GM21367 (cell line): ENCODE results near the gene ALDH3A1.

Experiments
- ATAC-seq: cut with Tn5 transposase; IDR thresholded peaks from one replicate; pipeline ENCODE4 v1.9.1; 2021; ENCODE audit not compliant: unreplicated experiment

ALDH3A1 gene

DNA sequence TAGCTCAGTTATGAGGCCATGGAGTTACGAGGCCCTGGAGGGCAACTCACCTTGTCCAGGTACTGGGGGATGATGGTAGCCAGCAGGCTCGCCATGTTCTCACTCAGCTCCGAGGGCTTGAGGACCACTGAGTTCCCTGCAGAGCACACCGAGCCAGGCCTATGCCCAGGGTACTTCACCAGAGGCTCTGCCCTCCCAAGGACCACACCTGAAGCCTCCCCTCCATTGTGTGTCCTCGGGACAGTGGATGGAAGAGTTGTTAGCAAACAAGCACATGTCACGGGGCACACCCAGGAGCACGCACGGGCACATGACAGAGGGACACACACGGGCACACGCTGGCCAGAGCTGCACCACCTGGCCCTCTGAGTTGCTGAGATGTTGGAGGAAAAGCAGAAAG is 5.6 kb downstream of the ALDH3A1 start:
- no peak for ATAC-seq

DNA sequence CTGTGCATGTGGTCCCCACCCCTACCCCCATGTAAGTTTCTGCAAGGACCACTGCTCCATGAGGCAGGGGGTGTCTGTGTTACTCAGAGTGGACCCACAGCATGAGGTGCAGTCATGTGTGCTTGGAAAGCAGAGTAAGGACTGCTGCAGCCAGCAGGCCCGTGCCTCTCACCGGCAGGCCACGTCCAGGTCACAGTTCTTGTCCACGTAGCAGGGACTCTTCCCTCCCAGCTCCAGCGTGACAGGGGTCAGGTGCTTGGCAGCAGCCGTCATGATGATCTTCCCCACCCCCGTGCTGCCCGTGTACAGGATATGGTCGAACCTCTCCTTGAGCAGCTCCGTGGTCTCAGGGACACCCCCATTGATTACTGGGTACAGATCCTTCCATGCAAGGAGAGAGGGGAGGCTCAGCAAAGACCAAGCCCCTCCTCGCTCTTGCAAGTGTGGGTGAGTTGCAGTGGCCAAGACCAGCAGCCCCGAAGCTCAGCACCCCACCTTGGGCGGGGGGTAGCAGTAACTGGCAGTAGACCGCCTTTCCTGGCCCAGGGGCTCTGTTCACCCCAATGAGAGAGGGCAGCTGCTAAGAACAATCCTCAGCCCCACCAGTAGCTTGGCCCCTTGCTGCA is 6.2 kb downstream of the ALDH3A1 start:
- ATAC-seq, result no peak

DNA sequence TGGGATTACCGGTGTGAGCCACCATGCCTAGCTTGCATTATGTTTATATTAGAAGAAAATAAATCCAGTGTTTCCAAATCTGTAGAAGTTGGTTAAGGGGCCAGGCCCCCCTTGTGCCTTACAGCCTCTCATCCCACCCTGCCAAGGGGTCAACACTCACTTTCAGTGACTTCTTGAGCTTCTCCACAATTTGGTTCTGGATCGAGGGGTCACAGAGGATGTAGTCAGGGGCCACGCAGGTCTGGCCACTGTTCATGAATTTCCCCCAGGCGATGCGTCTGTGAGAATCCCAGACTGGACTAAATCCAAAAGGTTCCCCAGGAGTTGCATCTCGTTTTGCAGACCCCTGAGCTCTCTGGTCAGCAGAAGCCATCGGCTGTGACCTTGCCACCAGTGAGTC is 7.2 kb downstream of the ALDH3A1 start:
- ATAC-seq, result no peak

DNA sequence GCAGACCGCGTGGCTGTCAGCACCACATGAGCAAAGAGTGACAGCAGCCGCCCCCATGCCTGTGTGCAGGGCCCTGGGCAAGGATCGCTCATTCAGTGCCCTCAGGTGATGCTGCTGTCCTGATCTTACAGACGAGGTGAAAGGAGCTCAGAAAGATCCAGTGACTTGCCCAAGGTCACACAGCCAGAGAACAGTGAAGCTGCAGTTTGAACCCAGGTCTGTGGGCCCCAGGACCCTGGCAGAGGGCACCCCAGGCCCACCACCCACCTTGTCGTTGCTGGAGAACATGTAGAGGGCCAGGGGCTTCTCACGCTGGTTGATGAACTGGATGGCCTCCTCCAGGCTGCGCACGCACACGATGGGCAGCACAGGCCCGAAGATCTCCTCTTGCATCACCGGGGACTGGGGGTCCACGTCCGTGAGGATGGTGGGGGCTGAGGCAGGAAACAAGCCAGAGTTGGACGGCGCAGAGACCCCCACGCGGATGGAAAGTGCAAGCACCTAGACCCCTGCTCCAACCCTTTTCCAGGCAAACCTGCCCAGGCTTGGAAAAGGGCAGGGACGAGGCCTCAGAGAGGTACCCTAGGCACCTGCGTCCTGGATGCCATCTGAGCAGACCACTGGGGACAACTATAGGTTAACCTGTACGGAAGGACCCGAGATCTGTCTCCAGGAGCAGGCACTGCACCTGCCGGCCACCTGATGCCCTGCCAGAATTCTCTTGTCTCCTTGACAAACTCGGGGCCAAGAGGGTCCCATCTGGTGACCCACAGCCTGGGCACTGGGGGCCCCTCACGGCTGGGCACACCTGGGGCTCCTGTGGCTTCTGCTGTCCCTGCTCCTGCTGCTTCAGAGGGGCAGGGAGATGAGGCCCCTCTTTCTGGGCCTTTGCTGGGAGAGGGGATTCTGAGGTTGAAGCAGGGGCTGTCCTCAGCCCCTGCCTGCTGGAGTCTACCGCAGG is 8.6 kb downstream of the ALDH3A1 start:
- no peak for ATAC-seq

DNA sequence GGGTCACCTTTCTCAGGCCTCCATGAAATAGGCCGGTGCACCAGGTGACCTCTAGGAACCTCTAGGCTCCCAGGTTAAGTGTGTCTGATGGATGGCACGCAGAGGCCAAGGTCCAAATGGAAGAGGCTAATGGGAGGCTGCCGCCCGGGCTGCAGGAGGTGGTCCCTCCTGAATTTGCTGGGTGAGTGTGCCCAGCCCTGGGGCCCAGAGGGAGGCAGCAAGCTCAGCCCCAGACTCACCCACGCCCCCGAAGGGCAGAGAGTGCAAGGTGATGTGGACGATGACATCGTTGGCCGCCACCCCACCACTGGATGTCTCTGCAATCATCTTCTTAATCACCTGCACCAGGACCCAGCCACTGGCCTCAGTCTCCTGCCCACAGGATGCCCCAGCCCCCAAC is 9.3 kb downstream of the ALDH3A1 start:
- no peak for ATAC-seq

DNA sequence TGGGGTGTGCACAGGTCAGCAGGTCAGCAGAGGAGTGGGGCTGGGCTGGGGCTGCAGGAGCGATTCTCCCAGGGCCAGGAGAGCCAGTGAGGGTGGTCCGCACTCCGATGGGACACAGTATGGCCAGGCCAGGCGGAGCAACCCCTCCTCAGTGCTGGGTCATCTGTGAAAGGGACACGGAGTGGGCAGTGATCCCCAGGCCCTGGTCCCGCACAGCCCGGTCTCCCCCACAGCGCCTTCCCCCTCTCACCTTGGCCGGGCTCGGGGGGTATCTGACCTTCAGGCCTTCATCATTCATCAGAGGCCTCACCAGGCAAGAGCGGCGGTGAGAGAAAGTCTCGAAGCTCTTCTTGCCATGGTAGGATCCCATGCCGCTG is 10.0 kb downstream of the ALDH3A1 start:
- no peak for ATAC-seq

DNA sequence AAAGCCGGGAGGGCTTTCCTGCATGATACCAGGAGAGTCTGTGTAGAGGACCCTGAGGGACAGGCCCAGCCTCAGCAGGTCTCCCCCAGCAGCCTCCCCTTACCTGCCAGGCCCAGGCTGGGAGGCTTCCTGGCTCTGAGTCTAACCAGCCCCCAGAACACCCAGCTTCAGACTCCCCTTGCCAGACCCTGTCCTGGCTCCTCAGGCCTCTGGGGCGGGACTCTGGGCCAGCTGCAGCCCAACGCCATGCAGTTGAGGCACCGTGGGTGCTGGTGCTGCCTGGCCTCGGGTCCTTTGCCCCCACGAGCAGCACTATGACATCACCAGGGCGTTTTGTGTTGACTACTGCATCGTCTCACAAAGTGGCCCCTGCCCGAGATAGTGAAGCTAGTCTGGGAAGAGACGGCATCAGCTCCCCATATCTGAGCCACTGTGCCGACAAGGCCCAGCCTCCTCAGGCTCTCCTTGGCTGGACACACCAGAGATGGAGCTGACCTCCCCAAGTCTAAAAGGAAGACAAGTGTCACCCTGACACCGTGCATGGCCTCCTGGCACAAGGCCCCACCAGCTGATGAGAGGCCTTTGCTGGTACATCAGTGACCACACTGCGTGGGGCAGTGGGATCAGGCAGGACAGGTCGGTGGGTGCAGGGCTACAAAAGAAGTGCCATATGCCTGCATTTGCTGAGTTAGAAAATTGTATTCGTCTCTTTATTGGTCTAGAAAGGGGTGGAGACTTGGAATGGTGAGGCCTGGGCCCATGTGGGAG is 10.6 kb downstream of the ALDH3A1 start:
- ATAC-seq, result no peak

DNA sequence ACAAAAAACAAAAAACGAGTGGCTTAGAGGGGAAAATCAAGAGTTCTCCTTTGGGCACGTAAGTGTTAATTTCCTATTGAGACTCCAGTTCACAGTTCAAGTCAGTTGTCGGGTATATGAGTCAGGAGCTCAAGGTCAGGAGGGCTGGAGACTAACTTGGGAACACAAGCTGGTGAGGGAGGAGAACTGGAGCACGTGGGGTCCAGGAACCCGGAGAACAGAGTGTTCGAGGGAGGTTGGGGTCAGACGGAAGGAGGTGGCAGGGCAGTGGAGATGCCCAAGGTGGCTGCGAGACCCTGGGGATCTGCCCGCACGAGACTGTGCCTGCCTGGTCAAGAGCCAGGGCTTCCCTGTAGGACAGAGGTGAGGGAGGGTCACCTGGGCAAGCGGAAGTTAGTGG is 12.0 kb downstream of the ALDH3A1 start:
- no peak for ATAC-seq

DNA sequence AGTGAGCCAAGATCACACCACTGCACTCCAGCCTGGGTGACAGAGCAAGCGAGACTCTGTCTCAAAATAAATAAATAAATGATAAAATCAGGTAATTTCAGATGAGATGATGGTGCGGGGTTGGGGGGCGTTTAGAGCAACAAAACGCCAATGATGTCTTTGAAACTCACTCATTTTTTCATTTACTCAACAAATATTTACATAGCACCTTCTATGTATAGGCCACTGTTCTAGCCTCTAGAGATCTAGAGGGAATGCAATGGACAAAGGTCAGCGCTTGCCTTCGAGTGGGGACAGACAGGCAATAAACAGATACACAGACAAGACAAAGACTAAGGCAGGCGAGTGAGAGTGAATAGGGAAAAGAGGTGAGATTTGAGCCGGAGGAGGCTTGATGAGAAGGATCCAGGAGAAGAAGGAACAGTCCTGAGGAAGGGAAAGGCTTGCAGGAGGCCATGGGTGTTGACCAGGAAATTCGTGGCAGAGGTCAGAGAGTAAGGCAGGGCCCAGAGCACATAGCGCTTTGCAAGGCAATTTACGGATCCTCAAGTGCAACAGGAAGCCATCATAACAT is 14.1 kb downstream of the ALDH3A1 start:
- ATAC-seq, result no peak

DNA sequence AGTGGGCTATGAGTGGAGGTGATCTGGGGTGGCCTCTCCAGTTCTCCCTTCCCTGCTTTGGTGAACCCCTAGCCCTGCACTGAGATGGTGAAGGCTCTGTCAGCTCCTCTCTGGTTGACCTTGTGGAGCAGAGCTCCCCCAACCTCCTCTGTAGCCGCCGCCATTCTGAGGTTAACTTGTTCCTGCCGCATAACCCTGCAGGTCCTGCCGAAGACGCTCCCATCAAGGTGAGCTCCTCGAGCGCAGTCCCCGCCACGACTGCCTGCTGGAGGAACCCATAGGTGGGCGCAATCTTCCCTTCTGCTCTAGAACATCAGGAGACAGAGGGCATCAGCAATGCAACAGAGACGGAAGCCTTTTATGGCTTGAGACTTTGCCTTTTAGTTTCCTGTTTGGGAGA is 16.5 kb downstream of the ALDH3A1 start:
- no peak for ATAC-seq

DNA sequence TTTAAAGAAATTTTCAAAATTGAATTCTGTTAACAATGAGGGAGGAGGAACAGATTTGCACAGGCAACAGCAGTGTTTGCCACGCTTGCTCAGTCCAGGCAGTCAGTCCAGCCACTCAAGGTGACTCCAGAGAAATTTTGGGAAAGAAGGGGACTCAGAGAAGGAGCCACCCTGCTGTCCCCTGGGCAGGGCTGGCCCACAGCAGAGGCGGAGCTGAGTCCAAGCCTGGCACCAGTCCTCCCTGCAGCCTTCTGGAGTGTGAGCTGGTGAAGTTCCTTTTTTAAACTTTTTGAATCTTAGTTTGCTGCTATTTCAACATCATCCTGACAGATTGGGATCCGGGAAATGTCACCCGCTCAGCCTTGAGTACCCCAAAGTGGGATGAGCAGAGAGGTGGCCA is 17.3 kb downstream of the ALDH3A1 start:
- ATAC-seq, result no peak

DNA sequence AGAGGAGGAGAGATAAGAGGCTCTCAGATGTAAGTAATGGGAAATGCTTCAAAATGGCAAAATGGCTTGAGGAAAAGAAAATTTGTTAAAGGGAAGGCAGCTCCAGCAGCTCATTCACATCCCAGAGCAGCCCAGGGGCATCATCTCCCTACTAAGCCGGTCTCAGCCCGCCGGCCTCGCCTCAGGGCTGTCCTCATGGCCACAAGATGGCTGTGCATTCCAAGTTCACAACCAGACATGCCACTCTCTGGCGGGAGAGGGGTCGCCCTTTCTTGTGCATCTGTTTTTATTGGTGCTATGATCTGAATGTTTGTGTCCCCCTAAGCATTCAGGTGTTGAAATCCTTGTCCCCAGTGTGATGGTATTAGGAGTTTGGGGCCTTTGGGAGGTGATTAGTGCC is 18.2 kb downstream of the ALDH3A1 start:
- ATAC-seq, result no peak

DNA sequence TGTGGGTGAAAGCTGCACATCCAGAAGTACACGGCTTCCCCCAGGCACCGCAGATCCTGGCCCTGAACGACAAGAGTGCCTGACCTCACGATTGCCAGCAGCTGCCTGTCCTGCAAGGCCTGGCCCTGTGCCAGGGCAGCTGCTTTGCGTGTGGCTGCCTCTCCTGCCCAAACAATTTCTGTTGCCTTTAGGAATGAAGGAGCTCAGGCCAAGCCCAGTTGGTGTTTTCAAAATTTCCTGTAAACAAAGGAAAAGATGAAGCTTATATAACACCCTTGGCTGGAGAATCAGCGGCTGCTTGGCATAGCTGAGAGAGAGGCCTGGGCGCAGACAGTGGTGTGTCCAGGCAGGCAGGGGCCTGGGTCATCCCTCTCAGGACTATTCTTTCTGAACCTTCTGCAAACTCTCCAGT is 20.0 kb downstream of the ALDH3A1 start:
- no peak for ATAC-seq

DNA sequence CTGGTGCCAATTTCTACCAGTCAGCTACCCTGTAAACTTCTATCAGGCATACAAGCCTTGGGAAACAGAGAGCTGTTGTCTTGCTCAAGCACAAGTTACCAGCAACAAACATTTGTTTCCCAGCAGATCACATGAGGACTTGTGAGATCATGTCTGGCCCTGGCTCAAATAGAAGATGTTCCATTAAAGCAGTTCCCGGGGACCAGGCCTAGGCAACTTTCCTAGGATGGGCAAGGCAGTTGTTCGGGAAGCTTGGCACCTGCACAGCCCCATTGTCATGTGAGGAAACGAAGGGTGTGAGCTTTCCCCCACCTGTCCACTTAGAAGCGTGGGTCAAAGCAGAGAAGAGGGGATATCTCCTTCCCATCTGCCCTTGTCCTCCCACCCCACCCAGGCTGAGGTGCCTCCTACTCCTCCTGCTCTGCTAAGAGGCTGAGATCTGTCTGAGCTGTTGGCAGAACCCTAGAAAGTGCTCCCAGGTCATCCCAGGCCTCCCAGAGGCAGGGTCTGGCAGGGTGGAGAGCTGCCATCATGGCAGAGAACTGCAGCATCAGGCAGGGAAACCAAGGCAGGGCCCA is 20.5 kb downstream of the ALDH3A1 start:
- ATAC-seq, result no peak

DNA sequence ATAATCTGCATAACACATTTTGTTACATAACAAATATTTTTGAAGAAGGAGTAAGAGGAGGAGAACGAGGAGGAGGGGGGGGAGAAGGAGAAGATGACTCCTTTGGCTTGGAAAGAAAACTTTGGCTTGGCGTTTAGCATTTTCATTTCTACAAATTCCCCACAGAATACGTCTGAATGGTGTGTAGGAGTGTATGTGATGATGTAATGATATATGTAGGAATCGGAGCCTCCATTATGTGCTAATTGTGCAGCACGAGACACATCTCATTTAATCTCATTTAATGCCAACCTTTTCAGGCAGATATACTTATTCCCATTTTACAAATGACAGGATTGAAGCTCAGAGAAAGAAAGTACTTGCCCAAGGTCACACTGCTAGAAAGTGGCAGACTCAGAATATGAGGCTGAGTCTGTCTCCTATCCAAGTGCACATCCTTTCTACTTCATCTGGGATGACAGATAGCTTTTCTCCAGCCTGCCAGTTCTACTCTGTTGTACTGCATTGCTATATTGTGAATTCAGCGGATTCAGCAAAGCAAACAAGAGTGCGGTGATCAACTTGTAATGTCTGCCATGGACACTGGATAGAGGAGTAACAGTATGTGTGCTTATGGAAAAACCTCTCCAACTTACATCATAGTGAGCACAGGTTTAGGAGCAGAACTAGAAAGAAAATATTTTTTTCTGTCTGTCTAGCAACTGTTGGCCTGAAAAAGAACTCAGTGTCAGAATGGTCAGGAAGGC is 21.3 kb downstream of the ALDH3A1 start:
- no peak for ATAC-seq

DNA sequence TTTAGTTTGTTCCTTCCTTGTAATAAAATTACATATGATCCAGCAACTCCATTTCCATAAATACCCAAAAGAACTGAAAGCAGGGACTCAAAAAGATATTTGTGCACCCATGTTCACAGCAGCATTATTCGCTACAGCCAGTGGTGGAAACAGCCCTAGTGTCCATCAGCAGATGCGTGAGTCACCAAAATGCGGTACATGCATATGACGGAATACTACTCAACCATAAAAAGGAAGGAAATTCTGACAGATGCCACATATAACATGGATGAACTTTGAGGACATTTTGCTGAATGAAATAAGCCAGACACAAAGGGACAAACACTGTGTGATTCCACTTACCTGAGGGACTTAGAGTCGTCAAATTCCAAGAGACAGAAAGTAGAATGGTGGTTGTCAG is 22.6 kb downstream of the ALDH3A1 start:
- no peak for ATAC-seq

DNA sequence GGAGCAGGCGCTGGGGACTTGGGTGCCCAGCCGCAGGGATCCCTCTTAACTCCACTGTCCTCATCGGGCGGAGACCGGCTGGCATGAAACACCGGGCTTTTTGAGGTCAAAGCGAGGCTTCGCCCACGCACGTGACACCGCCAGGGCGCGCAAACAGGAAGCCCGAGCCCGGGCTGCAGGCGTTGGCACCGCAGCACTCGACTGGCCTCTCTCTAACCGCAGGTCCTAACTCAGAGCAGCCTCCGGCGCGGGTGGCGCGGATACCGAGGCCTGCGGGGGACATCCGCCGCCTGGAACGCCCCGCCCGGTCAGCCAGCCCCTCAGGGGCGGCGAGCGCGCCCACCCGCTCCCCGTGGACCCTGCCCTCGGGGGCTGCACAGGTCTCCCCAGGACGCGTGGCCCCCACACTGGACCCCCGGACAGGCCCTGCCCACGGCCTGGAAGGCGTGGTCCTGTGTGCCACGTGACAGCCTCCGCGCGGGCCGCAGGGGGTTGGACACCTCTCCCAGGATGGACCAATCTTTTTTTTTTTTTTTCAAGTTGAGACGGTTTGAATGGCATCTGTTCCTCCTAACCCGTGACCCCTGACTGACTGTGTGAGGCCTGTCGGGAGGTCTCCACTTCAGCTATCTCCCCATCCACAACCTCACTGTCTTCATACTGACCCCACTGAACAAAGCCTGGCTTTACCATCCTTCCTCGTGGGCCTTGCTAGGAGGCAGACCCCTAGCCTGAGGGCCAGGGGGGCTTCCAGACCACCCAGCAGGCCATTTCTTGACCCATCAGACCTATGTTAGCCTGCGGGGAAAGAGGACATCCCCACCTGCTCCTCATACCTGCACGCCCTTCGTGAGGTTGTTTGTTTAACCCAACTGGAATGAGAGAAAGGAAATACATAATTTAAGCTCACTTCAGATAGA is 23.3 kb downstream of the ALDH3A1 start:
- ATAC-seq, result no peak

DNA sequence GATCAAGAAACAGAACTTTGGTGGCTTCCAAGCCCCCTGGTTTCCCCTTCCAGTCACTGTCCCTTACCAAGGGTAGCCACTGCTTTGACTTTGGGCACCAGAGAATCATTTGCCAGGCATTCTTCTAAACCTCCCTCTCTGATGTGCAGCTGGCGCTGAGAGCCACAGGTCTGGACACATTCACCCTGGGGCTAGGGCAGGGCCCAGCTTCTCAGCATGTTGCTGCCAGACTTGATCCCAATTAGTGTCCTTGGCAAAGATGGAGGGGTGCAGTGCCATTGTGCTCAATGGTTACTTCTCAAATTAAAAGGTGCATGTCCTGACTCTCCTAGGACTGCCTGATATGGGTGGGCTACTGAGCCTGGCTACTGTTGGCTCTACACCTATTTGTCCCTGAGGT is 24.1 kb downstream of the ALDH3A1 start:
- ATAC-seq, result no peak
